NCI-H2107 (cell line): ENCODE data around the gene MLLT3.
A peak's percentile ranks its signal among the peaks of the same experiment; 100 is the strongest.
"Not testable (repeated sequence)": the region's sequence is repeated elsewhere in the genome, so short reads cannot be mapped to it uniquely, and the experiment has no call there.

Experiments used
- DNase-seq: peaks from one replicate; lab custom pipeline; 2025; lab: John Stamatoyannopoulos, UW

The MLLT3 gene

DNA sequence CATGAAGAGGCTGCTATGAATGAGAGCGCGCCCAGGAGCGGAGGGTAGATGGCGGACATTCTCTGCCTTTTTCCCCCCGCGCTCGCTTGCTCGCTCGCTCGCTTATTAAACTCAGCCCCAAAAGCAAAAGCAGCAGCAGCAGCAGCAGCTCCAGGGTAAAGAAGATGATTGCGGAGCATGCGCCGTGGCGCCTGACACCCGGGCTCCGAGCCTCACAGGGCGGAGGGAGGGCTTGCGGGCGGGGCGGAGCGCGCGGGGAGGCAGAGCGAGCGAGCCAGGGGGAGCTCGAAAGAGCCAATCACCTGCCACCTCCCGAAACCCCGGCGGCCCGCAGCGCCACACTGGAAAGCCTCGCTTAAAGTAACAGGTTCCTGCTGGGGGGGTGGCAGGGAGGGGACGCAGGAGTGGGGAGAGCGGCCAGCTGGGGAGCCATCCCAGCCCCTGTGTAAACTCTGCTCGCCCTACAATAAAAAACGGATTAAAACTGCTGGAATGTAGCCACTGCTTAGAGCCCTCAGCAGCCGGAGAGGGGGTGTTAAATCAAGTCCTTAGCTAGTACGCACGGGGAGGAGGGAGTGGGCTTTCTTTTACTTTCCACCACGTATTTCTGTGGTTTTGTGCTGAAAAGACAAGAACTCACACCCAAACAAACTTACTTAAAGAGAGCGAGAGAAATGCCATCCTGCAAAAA lies at the start of gene MLLT3:
Gene MLLT3 (minus strand): TSS at position 170 of the 691 bp plus-strand sequence.
- peak; percentile 89 for DNase-seq

- DNase-seq, result no peak
Observed at GRCh38 chr9:20671635-20672034, 49.3 kb upstream of the MLLT3 start.

DNA sequence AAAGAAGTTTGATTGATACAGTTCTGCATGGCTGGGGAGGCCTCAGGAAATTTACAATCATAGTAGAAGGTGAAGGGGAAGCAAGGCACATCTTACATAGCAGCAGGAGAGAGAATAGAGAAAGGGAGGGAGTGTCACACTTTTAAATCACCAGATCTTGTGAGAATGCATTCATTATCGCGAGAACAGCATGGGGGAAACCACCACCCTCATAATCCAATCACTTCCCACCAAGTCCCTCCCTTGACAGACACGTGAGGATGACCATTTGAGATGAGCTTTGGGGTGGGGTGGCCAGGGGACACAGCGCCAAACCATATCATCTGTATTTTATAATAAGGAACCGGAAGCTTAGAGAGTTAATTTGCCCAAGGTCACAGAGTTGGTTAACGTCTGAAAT lies 48.1 kb upstream of the MLLT3 start:
- DNase-seq, result no peak

DNA sequence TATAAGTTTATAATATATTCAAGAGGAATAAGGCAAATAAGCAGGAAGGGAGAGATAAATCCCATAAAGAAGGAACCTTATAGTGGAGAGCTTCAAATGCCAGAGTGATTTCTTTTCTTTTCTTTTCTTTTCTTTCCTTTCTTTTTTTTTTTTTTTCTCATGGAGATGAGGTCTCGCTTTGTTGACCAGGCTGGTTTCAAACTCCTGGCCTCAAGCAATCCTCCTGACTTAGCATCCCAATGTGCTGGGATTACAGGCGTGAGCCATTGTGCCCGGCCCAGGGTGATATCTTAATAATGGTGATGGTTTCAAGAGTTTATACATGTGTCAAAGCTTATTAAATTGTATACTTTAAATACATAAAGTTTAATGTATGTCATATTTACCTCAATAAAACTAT lies 42.2 kb upstream of the MLLT3 start:
- no peak for DNase-seq

DNA sequence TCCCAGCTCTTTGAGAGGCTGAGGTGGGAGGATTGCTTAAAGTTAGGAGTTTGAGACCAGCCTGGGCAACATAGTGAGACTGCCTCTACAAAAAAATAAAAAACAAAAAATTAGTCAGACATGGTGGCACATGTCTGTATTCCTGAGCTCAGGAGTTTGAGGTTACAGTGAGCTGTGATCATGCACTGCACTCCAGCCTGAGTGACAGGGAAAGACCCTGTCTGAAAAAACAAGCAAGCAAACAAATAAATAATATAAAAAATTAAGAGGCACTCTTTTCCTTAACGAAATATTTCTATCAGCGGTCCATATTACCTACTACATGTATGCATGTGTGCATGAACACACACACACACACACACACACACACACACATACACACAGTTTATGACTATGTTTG lies 40.8 kb upstream of the MLLT3 start:
- no peak for DNase-seq

GRCh38 chr9:20662156-20662555 lies 39.9 kb upstream of the MLLT3 start:
- DNase-seq, result no peak

- DNase-seq, result no peak
Observed at GRCh38 chr9:20659474-20659967, 37.2 kb upstream of the MLLT3 start.

GRCh38 chr9:20658677-20659473 lies 36.6 kb upstream of the MLLT3 start:
- no peak for DNase-seq

- DNase-seq, result not testable (repeated sequence)
Observed at GRCh38 chr9:20658246-20658667, 36.0 kb upstream of the MLLT3 start.

GRCh38 chr9:20651939-20652338 lies 29.6 kb upstream of the MLLT3 start:
- DNase-seq, result no peak

- DNase-seq, result no peak
Observed at GRCh38 chr9:20650750-20651299, 28.5 kb upstream of the MLLT3 start.

- DNase-seq, result no peak
Observed at GRCh38 chr9:20650313-20650712, 28.0 kb upstream of the MLLT3 start.

DNA sequence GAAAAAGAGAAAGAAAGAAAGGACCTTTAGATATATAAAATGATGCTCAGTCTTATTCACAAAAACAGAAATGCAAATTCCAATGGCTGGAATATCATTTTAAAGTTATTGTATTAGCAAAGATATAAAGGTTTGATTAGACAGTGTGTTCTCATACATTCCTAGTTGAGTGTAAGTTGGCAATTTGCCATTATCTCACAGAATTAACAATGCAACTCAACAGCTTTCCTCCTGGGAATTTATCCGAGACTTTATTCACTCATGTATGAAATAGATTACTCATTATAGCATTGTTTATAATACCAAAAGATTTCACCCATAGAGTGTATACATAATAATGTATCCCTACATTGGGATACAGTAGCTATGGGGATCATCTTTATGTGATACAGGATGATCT lies 27.1 kb upstream of the MLLT3 start:
- no peak for DNase-seq

GRCh38 chr9:20646656-20647055 lies 24.4 kb upstream of the MLLT3 start:
- no peak for DNase-seq

DNA sequence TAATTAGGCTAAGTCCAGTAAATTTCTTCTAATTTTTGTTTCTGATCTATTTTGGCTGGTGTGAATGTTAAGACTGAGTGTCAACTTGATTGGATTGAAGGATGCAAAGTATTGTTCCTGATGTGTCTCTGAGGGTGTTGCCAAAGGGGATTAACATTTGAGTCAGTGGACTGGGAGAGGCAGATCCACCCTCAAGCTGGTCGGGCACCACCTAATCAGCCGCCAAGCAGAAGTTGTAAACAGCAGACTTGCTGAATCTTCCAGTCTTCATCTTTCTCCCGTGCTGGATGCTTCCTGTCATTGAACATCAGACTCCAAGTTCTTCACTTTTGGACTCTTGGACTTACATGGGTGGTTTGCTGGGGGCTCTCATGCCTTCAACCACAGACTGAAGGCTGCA lies 21.4 kb upstream of the MLLT3 start:
- DNase-seq, result no peak

- DNase-seq, result no peak
Observed at GRCh38 chr9:20642045-20642444, 19.7 kb upstream of the MLLT3 start.

GRCh38 chr9:20640331-20641187 lies 18.3 kb upstream of the MLLT3 start:
- peak; percentile 78 for DNase-seq

DNA sequence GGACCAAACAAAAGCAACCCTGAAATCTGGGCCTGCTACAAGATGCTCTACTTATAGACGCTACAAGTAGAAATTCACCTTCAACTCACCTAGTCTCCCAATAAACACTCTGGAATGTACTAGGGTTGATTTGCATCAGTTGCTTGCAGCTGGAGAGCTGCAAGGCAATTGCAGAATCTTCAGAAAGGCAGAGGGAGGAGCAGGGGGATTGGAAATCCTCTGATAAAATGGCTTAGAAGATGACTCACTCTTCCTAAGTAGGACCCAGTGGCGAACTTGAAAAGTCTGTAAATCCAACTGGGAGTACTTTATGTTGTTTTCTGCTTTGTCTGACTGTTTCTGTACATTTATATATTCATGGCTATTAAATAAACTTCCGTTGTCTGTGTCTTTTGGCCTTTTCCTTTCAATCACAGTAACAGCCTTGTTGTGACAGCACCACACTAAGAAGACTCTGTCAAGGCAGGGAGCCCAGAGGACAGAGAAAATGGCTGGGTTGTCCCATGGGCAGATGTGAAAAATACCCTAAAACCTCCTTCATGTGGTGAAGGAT lies 14.7 kb upstream of the MLLT3 start:
- DNase-seq, result no peak

DNA sequence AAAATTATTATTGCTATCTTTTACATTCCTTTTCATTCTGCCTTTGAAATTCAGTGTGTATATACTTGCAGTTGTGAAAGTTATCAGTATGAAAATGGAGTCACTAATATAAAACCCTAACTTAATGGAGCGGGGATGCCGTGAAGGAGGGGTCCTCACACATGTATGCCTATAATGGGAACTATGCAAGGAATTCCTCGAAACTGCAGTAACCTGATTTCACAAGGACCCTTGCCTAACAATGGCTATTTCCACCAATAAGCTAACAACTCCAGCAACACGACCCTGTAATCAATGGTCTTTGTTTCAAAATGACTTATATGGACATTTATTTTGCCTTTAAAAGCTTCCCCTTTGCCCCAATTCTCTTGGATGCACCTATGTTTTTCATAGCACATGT lies 12.6 kb upstream of the MLLT3 start:
- DNase-seq, result no peak

DNA sequence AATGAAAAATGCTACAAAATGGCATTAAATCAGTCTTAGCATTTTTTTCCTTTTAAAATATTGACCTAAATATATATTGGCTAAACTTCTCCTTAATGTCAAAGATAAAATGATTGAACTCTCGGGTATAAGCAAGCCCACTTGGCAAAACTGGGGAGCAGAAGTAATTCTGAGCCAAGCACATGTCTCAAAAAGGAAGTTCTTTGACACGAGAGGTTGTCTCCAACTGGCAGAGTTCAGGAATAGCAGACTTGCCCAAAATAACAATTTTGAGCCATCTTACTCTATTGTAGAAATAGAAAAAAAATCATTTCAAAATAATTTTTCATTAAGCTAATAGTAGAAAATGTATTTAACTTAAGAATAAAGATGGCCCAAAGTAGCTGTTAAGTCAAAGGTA lies 10.4 kb upstream of the MLLT3 start:
- no peak for DNase-seq

GRCh38 chr9:20630241-20630943 lies 8.1 kb upstream of the MLLT3 start:
- no peak for DNase-seq
